Activated CD4-positive, alpha-beta T cell treated with anti-CD3 and anti-CD28 coated beads for 1 hour (primary cell): Measurements from ENCODE around the gene RPS27L.
A peak's percentile ranks its signal among the peaks of the same experiment; 100 is the strongest.

Experiments used
- DNase-seq: peaks from one replicate; pipeline ENCODE4 v3.0.0-alpha.2; 2020

Gene RPS27L

DNA sequence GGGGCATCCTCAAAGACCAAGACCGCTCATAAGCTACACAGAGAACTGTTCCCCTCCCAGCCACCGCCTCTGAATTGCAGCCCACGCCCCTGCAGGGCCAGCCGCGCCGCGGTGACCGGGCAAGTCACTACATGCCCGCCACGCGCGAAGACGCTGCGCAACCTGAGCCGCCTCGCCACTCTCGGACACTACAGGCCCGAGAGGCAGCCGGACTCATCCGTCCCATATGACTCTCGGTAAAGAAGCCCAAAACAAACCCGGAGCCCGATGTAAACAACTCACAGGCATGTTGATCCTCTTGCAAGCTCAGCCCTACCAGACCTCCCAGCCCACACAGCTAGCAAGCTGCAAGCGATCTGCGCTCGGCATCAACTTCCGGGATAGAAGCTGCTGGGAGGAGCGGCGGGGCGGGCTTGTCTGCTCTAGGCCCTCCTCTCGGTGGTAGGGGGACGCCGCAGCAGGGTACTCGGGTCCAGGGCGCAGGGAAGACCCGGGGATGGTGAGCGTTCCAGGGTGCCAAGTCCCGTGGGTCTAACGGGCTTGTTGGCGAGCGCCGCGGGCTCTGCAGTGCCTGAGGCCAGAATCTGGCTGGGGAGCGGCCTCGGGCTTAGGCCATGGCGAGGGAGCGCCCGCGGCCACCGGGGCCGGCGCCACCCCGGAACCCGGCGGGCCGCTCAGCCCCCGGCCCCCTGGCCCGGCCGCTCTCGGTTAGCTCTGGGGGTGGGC lies at the start of gene RPS27L:
Gene RPS27L (minus strand): TSS at position 360 of the 726 bp plus-strand sequence. CDS start 72 bp downstream, at position 288.
- DNase-seq, result peak; percentile 76

DNA sequence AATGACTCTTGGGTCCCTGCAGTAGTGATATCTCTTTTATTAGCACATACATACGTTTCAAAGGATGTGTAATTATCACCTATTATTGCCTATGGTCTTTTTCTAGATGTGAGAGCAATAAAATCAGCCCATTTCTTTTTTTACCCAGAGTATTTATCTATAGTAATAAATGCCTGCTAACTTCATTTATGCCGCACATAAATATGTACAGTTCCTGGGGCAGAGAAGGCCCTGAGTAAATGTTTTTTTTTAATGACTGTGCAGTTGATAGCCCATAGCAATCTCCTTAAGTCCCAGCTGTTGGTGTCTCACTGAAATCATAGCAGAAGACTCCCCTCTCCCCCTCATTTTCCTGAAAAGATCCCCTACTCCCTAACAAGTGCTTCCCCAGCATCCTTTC lies 48.8 kb upstream of the RPS27L start:
- DNase-seq, result no peak

DNA sequence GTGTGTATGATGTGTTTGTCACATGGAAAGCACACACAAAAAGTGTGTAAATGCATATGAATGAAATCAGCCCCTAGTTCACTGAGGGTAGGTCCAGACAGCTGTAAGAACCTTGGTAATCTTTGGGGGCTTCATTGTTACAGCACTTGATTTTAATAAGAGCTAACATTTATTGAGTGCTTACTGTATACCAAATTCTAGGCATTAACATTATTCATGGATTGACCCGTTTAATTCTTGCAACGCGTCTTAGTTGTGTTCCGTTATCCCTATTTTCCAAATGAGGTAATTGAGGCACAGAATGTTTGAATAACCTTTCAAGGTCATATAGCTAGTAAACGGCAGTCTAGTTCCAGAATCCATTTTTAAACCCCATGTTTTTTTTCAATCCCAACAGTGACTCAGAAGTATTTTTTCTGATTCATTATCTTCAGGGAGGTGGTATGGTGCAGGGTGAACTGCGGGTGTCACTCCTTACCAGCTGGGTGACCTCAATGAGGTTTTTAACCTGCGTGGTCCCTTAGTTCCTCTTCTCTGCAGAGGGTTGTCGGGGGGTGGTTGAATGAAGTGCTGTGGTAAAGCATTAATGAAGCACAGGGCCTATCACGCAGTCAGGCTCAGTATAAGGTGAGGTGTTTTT lies 46.3 kb upstream of the RPS27L start:
- DNase-seq, result peak; percentile 23

GRCh38 chr15:63202861-63203260 lies 45.6 kb upstream of the RPS27L start:
- no peak for DNase-seq

DNA sequence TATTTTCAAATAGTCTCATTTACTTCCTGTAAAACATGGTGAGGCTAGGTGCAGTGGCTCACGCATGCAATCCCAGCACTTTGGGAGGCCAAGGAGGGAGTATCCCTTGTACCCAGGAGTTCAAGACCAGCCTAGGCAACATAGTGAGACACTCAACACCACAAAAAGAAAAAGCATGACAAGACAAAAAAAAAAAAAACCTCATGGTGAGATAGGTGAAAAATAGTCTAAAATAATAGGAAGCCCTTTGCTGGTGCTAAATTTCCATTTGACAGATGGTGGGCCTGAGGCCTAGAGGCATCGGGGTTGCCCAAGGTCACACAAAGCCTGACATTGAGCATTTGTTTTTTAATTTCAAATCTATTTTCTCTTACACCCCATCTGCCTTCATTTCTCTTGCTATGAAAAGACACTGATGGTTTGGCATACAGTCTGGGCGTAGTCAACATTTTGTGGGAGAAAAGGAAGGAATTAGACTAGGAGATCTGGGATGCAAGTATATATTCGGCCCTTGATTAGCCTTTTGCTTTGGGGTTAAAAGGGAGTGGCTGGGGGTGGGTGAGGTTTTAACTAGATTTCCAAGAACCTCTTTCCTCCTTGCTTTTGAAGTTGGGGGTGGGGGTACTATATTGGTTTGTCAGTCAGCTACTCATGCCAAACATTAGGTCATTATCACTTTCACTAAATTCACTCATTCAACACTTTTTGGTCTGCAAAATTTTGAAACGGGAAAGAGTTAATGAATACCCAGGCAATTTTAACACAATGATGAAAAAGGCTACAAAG lies 43.4 kb upstream of the RPS27L start:
- no peak for DNase-seq

DNA sequence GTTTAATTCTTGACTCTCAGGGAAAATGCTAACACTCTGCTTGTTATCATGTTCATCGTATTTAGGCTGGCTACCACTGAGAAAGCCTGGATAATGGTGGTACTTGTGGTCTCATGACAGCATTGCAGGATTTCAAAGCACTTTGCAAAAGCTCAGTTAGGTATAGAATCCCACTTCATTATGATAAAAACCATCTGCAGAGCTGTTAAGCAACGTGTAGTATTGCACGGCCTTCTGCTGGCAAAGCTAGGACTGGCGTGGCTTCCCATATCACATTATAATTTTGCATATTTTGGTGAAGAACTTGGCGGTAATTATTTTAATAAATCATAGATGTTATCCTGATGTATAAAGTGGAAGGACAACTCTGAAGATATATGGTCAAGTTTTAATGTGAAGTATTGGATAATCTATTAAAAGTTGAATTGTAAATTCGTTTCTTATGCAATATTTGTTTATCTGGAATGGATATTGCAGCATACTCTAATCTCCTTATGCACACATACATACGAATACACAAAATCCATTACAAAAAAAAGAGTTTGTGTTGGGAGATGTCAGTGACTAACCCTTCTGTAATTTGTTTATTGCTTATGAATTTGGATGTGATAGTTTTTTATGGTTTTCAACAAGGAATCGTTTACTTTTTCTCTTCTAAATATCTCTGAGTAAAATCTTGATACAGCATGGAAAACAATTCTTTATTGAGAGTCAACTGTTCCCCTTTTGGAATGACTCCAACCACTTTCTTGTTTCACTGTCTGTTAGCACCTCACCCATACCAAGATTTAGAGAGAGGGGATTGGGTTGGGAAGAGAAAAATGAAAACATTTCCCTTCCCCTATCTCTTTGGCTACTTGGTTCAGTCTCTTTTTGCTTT lies 41.3 kb upstream of the RPS27L start:
- DNase-seq, result no peak

DNA sequence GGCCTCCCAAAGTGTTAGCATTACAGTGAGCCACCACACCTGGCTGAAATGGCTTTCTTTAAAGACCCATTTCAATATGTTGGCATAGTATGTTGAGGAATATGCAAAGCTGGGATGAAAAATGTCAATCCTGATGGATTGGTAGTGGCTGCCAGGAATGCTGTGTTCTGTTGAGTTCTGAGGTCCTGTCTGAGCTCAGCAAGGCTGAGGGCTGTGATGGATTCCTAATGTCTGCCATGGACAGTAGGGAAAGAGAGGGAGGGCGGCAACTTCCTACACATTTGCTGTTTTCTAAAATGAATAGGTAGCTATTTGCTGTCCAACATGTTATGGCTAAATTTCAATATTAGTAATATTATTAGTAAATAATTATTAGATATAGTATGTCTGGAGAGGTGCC lies 40.3 kb upstream of the RPS27L start:
- no peak for DNase-seq

- DNase-seq, result no peak
These were observed 39.6 kb upstream of the RPS27L start for GRCh38 chr15:63196842-63197241.

- no peak for DNase-seq
These were observed 38.3 kb upstream of the RPS27L start for GRCh38 chr15:63195569-63196015.

DNA sequence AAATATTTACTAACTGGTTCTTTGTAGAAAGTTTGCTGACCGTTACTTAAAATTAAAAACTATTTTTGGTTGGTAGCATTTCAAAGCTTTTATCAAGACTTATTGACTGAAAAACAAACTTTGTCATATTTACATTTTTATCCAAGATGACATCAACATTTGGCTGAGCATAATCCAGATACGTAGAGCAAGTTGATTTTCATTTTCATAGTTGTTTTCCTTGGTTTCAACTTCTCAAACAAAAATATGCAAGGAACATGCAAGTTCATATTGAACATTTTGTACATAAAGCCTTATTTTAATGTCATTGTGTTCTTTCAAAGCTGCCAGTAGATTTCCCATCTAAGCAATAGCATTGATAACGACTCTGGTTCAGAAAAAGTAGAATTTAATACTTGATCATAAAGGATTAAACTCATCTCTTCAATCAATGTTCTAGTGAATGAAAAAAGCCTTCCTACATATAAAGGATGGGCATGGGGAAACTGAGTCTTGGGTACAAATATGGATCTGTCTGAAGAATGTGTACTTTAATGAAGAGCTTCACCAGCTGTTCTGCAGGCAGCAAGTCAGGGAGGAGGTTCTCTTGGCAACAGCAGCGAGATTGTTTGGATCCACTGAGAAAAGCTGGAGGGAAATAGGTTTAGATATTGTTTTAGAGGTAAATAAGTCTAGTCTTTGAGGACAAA lies 37.7 kb upstream of the RPS27L start:
- DNase-seq, result no peak

- DNase-seq, result no peak
These were observed 37.0 kb upstream of the RPS27L start for GRCh38 chr15:63194302-63194701.

DNA sequence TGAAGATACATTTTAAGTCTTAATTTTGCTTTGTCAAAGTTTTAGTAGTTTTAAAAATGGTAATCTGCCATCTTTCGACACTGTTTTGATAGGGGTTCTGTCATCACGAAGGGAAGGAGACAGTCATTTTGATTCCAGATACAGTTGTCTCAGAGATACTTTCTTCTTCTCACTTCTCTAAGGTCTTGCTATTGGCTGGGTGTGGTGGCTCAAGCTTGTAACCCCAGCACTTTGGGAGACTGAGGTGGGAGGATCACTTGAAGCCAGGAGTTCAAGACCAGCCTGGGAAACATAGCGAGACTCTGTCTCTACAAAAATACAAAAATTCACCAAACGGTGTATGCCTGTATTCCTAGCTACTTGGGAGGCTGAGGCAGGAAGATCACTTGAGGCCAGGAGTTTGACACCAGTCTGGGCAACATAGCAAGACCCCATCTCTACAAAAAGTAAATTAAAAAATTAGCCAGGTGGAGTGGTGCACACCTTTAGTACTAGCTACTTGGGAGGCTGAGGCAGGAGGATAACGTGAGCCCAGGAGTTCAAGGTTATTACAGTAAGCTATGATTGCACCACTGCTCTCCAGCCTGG lies 35.4 kb upstream of the RPS27L start:
- no peak for DNase-seq

DNA sequence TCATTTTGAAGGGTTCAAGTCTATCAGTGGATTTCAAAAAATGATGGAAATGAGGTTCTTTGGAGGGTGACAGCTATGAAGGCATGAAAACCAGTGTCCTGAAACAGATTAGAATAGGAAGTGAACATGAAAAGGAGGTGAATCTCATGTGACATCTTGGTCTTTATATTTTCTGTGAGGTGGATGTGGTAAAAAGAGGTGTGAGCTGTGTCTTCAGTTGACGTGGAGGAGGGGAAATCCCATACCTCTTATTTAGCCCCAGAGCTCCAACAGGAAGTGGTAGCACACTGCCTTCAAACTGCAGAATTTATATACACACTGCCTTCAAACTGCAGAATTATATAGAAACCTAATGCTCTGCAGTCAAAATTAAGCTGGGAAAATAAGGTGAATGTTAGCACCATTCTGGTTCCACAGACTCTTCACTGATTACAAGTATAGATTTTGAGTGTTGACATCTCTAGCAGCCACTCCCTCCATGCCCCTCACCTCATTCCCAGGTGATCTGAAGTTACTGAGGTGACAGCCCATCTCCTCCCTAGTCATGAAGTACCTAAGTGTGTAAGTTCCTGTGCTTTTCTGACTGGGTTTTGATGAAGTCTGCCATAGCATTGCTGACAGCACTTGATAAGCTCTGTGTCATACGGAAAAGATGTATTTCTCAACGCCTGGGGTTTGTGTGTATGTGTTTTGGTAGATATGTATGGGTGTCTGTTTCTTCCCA lies 34.8 kb upstream of the RPS27L start:
- peak; percentile 26 for DNase-seq

- no peak for DNase-seq
These were observed 33.7 kb upstream of the RPS27L start for GRCh38 chr15:63190769-63191649.

DNA sequence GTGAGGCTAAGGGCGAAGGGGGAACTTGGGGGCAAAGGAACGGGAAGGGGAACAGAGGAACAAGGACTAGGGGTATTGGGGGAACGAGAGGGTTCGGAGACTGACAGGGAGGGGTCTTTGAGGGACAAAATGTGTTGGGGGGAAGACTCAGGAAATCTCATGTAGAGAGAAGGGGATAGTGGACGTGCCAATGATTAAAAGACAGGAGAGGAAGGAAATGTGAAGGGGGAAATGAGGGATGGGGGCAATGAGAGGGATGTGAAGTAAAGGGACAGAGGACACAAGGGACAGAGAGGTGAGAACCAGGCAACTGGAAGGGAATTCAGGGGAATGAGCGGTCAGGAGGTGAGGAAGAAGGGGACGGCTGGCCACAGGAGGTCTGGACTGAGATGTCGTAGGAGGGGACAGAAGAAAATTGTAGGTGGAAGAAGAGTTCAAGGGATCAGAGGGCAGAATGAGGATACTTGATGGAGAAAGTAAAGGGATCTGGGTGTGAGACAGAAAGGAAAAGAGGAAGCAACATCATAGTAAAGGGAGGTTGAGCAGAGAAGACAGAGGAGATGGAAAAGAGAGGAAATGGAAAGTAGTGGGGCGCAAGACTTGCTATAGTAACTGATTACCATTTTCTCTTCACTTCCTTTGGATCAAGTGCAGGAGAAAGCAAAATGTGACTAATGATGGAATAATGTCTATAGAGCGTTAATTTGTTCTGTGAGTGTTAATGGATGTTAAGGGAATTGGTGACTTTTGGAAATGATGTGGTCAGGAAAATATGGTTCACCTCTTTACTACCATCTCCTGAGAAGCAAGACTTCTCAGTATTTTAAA lies 32.9 kb upstream of the RPS27L start:
- DNase-seq, result no peak

DNA sequence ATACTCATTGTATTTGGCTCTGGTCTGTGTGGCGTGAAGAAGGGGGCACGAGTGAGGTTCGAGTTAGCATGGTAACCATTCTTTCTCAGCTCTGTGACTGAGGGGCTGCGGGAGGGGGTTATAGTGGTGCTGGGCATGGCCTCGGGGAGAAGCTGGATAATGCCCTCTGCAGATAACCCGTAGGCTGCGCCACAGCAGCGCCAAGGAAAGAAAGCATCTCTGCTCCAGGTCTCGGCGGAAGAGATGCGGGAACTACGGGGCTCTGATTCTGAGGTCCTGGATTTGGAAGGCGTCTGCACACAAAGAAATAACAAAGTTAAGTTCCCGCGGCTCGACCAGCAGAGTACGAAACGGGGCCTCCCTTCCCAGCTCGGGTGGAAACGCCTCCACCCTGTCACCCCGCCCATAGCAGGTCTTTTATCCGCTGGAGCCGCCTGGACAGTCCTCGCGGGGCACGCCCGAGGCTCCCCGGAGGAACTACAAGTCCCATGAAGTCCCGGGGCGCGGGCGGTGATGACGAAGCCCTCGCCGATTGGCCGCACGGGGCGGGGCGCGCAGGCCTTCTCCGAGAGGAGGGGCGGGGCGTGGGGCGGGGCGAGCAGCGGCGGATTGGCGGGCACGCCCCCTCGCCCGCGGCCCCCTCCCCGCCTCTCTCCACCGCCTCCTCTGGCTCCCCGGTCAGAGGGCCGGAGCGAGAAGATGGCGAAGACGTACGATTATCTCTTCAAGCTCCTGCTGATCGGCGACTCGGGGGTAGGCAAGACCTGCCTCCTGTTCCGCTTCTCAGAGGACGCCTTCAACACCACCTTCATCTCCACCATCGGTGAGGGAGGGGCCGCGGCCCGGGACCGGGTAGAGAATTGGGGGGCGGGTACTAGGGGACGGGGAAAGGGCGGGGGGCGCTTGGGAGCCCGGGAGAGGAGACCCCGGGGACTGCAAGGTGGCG lies 31.9 kb upstream of the RPS27L start, which contains the start of gene RAB8B:
Gene RAB8B (plus strand): TSS at position 681 of the 946 bp plus-strand sequence. CDS start 19 bp downstream, at position 700.
- peak; percentile 96 for DNase-seq

DNA sequence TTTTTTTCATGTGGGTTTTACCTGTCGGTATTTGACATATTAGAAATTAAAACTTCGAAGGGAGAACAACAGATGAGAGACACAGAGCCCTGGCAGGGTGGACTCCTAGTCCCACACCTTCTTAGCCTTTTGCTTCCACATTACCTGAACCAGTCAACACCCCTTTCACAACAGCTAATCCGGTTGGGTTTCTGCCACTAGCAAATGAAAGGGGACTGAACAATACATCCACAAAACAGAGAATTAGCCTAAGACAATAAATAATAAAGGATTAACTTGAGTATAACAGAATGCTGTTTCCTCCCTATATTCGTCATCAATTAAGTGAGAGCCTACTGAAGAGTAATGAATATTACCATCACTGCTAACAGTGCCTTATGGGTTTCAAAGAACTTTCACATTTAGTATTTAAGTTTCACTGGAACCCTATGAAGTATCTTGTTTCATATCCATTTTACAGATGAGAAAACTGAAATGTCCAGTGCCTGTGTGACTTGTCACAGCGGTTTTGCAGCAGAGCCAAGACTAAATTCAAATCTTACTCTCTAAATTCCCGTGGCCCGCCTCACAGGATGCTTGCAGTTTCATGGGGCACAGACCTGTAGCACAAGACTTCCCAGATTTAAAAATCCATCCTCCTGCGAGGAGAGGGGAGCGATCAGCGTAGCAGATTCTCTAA lies 31.1 kb upstream of the RPS27L start:
- no peak for DNase-seq
